EH (cell line): Measurements from ENCODE around the gene LLGL1.

Experiments
- DNase-seq: peaks from one replicate; pipeline ENCODE4 v3.0.0-alpha.2; 2015; ENCODE audit warnings: low read depth

Gene LLGL1

DNA sequence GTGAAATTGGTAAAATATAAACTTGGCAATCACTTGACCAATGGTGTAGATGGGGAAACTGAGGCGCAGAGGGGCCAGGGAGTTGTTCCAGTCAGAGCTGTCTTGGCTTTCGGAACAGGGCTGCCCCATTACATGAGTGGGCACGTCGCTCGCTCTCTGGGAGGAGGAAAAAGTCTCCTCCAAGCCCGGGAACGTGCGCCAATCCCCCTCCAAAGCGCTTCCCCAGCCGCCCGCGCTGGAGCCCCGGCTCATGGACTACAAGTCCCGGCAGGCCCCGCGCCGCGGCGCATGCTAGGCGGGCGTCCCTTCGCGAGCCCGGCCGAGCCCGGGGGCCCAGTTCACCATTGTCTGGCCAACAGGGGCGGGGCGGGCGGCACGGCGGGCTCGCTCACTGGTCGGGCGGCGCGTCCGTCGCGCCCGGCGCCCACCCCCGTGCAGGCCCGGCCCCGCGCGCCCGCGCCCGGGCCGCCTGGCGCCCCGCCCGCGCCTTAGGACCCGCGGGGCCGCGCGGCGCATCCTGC lies at the start of gene LLGL1:
Gene LLGL1, plus strand, starts transcription at position 515 of the 521 bp plus-strand sequence. CDS start 48 bp downstream, outside the sequence.
- DNase-seq = peak; percentile 94

DNA sequence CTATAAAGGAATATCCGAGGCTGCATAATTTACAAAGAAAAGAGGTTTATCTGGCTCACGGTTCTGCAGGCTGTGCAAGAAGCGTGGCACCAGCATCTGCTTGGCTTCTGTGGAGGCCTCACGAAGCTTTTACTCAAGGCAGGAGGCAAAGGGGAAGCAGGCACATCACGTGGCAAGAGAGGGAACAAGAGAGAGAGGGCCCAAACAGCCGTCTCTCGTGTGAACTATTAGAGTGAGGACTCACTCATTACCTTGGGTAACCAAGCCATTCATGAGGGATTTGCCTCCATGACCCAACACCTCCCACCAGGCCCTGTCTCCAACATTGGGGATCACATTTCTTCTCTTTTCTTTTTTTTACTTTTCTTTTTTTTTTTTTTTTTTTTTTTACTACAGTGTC lies 49.3 kb upstream of the LLGL1 start:
- no peak for DNase-seq

GRCh38 chr17:18177133-18177532 lies 48.3 kb upstream of the LLGL1 start:
- DNase-seq = no peak

- DNase-seq = no peak
These were observed 47.7 kb upstream of the LLGL1 start for GRCh38 chr17:18177722-18178121.

DNA sequence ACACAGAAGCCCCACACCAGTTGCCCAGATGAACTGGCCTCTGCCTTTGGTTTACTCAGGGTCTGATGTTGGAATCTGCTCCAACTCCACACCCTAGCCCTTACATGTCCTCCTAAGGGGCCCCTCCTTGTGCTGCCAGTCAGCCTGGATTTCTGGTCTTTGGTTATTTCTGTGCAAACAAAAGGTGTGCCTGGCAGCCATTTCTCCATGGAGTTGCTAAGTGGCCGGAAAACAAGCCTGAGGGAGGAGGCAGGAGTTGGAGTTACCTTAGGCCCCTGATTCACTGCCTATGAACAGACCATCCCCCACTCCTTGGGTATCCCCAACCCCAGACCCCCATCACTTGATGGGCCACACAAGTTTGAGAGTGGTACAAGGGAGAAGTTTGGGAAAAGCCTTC lies 46.2 kb upstream of the LLGL1 start:
- DNase-seq = no peak

DNA sequence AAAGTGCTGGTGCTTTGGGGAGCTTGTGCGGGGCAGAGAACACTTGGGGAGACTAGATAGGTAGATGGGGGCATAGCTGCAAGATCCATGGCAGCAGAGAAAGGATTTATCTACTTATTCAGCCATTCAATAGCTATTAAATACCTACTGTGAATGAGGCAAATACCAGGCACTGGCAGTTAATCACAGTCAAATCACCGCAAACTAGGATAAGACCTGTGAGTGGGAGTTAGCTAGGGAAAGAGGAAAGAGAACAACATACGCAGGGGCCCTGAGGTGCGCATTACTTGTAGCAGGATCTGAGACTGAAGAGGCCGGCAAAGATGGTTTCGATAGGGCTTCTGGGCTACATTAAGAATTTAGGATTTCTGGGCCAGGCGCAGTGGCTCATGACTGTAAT lies 45.6 kb upstream of the LLGL1 start:
- DNase-seq = no peak

GRCh38 chr17:18181358-18181757 lies 44.1 kb upstream of the LLGL1 start:
- no peak for DNase-seq

- DNase-seq = peak; percentile 25
These were observed 43.1 kb upstream of the LLGL1 start for GRCh38 chr17:18182110-18182977.

DNA sequence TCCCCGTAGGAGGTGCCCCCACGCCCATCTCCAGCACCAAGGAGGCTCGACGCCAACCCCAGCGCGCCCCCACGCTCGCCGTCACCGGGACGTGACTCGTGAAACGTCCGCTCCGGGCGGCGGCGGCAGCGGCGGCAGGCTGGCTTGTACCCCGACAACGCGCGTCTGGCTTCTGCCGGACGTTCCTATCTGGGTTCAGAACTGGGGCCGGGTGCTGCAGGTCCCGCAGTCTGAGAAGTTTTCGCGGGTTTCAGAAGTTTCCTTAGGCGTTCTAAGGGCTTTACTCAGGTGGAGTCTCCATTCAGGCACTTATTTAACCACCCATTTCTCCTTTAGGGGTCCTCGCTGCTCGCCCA lies 42.5 kb upstream of the LLGL1 start:
- DNase-seq = peak; percentile 88

- peak; percentile 100 for DNase-seq
These were observed 41.9 kb upstream of the LLGL1 start, which contains the start of gene ALKBH5 for GRCh38 chr17:18183334-18184142. ALKBH5 (plus strand) TSS chr17:18183828; CDS start chr17:18184244, 416 bp downstream.

GRCh38 chr17:18184143-18185031 lies 41.0 kb upstream of the LLGL1 start:
- DNase-seq = peak; percentile 58

DNA sequence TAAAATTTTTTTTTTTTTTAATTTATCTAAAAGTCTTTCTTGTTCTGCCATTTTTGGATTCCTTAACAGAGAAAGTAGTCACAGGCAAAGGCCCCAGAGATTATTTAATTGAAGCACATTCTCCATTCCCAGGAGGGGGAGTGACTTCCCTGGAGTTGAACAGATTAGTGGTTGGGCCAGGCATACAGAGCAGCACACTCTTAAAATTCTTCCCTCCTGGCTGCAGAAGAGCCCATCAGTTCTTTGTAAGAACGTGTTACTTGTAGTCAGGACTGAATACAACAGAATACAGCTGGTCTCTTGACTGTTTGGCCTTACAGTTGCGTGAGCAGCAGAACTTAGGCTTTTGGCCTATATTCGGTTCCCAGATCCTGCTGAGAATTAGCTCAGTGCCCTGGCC lies 40.0 kb upstream of the LLGL1 start:
- peak; percentile 69 for DNase-seq

DNA sequence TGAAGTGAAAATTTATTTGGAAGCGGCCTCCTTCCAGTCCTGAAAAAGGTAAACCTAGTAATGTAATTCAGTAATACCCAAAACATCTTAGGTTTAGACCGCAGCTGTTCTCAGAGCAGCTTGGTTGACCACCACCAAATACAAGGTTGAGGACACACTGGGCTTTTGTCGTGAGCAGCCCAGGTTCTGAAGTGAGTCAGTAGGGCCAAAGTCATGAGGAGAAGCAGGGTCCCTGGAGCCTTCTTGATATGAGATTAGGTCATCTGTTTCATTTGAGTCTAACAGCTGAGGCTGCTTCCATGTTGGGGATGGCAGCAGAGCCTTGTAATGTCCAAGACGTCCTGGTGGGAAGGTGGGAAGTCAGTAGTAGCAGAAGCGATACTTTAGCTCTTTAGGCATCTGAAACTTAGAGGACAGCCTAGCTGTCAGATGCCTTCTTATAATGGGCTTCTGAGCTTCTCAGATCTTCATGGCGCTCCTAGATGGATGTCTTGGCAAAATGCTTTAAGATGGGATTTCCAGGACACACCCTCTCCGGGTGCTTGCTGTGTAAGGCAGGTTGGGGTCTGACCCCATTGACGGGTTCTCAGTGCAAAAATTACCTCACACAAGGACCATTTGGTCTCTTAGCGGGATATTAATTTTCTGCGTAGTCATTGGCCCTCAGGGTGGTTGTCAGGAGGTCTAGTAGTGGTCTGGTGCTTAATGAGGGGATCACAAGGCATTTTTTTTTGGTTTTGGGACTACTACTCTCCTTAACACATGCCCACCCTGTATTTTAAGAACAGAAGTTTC lies 39.4 kb upstream of the LLGL1 start:
- DNase-seq = peak; percentile 37

- peak; percentile 67 for DNase-seq
These were observed 38.8 kb upstream of the LLGL1 start for GRCh38 chr17:18186627-18186982.

DNA sequence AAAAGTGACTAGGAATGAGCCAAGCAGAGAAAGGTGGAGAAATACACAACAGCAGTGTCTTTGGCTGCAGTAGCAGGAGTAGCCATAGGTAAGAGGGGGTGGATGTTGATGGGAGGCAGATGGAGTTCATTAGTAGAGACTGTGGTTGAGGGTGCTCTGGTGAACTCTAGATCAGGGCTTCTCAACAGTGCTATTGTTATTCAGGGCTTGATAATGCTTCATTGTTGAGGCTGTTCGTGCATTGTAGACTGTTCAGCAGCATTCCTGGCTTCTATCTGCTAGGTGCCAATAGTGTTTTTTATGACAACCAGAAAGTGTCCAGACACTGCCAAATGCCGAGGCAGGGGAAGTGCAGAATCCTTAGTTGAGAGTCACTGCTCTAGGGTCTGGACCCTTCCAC lies 38.2 kb upstream of the LLGL1 start:
- peak; percentile 16 for DNase-seq

- DNase-seq = peak; percentile 78
These were observed 37.3 kb upstream of the LLGL1 start for GRCh38 chr17:18187821-18188761.

- DNase-seq = no peak
These were observed 34.7 kb upstream of the LLGL1 start for GRCh38 chr17:18190628-18191235.

- DNase-seq = peak; percentile 13
These were observed 34.2 kb upstream of the LLGL1 start for GRCh38 chr17:18191236-18191667.

DNA sequence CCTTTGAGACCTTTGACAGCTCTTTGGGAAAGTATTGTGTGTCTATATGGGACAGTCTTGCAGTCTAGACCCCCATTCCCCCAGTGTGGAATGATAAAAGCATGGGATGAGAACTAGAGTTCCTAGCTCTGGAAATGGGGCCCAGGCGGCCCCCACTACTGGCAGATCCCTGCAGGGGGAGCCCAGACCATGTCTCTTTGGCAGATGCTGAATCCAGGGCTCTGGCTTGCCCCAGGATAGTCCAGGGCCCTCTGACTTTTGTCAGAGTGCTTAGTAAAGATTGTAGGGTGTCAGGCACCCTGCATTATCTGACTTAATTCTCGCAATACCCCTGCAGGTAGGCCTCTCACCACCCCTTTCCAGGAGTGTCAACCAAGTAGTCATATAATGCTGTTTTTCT lies 33.5 kb upstream of the LLGL1 start:
- no peak for DNase-seq
